Stimulated activated CD8-positive, alpha-beta memory T cell treated with anti-CD3 and anti-CD28 coated beads, Interleukin-4, amount 100 ng/mL, for 48 hours (primary cell): ENCODE measurements around the gene DNAH3.
"Not testable (repeated sequence)": the region's sequence is repeated elsewhere in the genome, so short reads cannot be mapped to it uniquely, and the experiment has no call there.

ENCODE experiments used
- DNase-seq: peaks from one replicate; pipeline ENCODE4 v3.0.0-alpha.2; 2020

The DNAH3 gene

GRCh38 chr16:21116148-21116693 lies 34.4 kb downstream of the DNAH3 start:
- DNase-seq, result no peak

GRCh38 chr16:21115551-21115950 lies 35.1 kb downstream of the DNAH3 start:
- DNase-seq, result not testable (repeated sequence)

DNA sequence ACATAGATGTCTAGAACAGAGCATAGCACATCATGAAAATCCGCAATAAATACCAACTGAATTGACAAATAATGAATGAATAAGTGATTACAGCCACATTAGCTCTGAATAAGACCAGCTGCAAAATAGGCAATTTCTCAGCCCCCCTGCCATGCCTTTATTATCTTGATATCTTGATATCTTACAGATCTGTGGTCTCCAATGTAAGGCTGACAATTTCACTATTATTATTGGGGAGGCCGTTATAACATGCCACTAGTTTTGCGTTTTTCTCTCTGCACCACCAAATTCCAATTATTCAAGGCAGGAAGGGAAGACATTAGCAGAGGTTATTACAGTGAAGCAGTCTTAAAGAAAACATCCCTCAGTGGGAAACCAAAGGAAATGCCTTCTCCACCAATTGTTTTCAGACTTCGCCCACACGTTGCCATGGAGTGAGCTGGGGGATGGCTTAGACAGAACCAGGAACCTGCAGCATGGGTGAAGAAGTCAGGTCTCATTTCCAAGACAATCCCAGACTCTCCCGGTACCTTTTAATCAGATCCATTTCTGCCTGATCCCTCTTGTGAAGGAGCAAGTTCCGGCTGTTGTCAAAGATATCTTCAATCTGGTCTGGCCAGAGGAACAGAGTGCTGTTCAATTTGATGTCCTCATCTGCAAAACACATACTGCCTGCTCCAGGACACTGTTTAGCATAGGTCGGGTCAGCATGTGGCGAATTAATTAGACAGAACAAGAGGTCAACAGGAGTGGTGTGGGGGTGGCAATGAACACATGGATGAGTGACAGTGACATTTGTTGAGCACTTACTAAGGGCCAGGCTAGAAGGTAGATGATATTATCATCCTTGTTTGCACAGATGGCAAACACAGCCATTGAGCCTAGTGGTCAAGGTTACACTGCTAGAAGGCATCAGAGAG lies 46.4 kb downstream of the DNAH3 start:
- DNase-seq, result no peak

DNA sequence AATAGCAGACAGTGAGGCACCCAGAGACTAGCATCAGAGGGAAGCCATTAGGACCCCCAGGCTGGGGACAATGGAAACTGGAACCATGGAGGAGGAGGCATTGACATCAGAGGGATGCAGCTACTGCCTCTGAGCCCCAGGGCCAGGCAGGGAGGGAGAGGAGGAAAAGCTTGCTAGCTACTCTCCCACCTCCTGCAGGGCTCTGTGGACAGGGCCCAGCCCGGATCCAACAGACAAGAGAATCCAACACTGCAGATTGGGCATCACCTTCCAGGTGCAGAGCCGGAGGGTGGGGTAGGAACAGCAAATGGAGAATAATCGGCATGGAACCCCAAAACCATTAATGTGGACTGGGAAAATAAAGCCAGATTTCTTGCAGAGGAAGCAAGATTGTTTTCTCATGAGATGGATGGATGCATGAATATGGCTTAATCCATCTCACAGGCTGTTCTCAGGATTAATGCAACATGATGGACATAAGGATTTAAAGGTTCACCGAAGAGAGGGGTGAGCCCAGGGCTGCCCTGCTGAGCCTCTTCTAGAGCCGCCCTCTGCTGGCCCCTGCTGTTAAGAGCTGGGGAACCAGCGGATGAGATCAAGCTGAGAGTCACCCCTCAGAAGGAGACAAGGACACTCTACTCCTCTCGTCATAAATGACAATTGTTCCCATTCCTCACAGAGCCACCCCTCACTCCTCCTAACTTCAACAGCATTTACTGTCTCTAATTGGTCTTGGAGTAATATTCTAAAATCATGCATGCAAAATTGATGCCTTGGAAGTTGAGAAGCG lies 48.8 kb downstream of the DNAH3 start:
- DNase-seq, result peak; percentile 53

DNA sequence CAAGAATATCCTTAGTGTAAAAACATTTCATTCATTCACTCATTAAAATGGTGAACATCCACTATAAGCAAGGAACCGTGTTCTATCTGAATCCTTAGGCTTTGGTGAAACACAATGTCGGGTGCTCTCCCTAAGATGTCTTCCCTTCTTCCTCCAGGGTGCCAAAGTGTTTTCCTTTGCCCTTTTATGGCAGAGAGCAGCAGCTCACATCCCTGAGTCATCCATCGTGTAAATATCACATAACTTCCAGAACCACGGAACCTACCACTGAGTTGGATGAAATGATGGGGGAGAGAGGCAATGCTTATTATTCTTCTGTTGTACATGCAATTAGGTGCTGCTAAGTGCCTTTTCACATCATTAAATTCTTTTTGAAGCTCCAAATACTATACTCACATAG lies 50.2 kb downstream of the DNAH3 start:
- DNase-seq, result no peak

DNA sequence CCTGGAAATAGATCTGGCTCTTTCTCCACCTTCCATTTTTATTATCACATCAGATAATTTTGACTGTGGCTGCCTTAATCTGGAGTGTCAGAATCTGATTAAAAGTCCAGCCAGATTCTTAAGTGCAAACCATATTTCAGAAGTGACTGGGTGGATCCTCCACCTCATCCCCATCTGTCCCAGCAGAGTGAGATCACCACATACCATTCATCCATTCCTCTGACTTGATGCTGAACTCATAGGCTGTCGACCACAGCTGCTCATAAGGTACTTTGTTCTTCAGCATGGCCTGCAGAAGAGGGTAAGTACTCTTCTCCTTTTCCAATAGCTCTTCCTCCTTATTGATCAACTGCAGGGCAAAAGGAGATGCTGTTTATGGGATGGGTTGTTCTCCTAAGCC lies 53.5 kb downstream of the DNAH3 start:
- DNase-seq, result no peak

DNA sequence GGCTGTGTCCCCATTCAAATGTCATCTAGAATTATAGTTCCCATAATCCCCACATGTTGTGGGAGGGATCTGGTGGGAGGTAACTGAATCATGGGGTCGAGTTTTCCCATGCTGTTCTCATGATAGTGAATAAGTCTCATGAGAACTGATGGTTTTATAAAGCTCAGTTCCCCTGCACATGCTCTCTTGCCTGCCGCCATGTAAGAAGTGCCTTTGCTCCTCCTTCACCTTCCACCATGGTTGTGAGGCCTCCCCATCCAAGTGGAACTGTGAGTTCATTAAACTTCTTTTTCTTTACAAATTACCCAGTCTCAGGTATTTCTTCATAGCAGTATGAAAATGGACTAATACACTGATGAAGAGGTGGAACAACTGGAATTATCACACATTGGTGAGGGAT lies 55.9 kb downstream of the DNAH3 start:
- DNase-seq, result not testable (repeated sequence)

DNA sequence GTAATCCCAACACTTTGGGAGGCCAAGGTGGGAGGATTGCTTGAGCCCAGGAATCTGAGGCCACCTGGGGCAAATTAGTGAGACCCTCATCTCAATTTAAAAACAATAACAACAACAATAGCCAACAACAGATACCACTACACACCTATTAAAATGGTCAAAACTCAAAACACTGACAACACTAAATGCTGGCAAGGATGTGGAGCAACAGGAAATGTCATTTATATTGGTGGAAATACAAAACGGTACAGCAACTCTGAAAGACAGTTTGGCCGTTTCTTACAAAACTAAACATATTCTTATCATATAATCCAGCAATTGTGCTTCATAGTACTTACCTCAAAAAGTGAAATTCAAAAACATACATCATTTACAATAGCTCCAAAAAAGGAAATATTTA lies 57.7 kb downstream of the DNAH3 start:
- DNase-seq, result no peak

GRCh38 chr16:21088646-21089538 lies 61.8 kb downstream of the DNAH3 start:
- no peak for DNase-seq

GRCh38 chr16:21088143-21088542 lies 62.5 kb downstream of the DNAH3 start:
- no peak for DNase-seq

DNA sequence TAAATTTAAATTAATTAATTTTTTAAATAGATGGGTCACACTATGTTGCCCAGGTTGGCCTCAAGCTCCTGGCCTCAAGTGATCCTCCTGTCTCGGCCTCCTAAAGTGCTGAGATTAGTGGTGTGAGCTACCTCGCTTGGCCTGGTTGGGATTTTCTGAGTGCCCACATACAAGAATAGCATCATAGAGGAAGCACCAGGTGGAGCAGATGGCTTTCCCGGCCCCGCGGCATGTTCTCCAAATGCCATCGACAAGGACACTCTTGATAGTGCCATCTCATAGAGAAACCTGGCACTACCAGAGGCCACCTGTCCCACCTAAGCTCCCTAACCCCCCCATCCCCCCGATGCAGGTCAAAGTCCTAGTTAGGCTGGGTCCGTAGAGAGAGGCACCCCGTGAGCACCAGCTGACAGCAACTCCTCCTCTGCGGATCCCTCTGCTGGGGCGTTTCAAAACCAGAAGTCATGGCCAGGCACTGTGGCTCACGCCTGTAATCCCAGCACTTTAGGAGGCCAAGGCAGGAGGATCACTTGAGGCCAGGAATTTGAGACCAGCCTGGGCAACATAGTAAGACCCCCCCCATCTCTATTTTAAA lies 65.9 kb downstream of the DNAH3 start:
- no peak for DNase-seq

- peak; percentile 74 for DNase-seq
These were observed 66.8 kb downstream of the DNAH3 start for GRCh38 chr16:21083729-21084268.

DNA sequence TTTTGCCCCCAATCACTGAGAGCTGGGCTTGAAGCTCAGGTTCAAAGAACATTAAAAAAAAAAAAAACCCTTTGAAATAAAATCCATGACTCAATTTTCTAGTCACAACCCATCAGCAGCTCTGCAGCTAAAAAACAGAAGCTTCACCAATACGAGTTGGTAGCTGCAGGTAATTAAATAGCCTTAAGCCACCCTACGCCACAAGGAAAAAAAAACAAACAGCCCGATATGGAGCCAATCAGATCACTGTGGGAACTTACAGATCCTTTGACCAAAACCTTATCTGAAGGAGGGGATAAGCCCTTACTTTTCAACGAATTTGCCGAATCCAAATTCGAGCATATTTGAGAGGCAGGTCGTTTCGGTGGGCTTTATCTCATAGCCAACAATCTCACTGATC lies 69.3 kb downstream of the DNAH3 start:
- no peak for DNase-seq

DNA sequence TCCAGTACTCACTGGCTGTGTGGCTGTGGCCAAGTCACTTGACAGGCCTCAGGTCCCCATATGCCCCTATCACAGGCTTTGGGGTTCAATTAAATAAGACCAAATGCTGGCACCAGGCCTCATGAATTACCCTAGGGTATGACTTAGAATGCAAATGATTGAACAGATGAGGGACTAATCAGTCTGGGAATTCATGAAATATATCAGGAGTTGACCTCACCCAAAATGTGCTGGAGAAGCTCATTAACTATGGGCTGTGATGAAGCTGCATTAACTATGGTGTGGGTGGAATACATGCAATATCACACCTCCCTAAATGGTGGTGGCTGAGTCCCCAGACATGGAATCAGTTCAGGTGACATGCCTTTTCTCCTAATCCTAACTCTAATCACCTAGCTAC lies 72.1 kb downstream of the DNAH3 start:
- DNase-seq, result no peak

DNA sequence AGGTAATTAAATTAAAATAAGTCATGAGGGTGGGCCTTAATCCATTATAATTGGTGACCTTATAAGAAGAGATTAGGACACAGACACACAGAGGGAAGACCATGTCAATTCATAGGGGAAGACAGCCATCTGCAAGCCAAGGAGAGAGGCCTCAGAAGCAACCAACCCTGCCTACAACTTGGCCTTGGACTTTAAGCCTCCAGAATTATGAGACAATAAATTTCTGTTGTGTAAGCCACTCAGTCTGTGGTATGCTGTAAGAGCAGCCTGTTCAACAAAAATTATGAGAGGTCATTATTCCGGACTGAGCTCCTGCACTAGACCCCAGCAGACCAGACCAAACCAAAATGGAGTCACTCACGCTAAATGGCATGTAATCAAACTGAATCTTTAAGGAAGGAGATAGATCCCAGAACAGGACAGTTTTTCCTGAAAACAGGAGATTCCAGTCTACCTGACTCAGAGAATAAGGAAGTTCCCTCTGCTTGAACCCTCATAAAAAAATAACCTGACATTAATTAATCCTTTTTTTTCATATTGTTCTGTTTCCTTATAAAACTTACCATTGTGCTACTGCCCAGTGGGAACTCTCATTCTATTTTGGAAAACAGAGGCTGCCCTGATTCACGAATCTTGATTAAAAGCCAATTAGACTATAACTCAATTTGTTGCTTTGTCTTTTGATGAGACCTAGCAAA lies 74.3 kb downstream of the DNAH3 start:
- no peak for DNase-seq

DNA sequence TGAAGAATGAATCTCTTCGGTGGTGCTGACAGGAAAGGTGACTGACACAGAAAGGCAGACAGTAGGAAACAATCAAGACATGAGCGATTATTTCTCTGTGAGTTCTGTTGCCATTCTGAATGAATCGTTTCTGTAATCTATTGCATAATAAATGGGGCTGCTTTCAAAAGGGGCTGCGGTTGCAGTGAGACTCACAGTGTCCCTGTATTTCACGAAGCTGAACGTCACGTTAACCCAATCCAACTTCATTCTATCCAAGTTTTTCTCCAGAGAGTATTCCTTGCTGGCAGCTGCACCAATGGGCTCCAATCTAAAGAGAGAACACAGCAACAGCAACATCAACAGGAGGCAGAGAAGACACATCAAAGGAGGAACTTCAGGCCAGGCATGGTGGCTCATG lies 75.4 kb downstream of the DNAH3 start:
- DNase-seq, result no peak

GRCh38 chr16:21072976-21073375 lies 77.7 kb downstream of the DNAH3 start:
- no peak for DNase-seq

- no peak for DNase-seq
These were observed 78.9 kb downstream of the DNAH3 start for GRCh38 chr16:21071741-21072140.

- no peak for DNase-seq
These were observed 80.1 kb downstream of the DNAH3 start for GRCh38 chr16:21070564-21070963.

- no peak for DNase-seq
These were observed 80.7 kb downstream of the DNAH3 start for GRCh38 chr16:21069986-21070385.

GRCh38 chr16:21064203-21064602 lies 86.4 kb downstream of the DNAH3 start:
- no peak for DNase-seq
